GM19239 (cell line): ENCODE data around the gene GOLGA6A.
A peak's percentile ranks its signal among the peaks of the same experiment; 100 is the strongest.
"Not testable (repeated sequence)": the region's sequence is repeated elsewhere in the genome, so short reads cannot be mapped to it uniquely, and the experiment has no call there.

Source experiments
- DNase-seq: peaks from one replicate; pipeline ENCODE4 v3.0.0; 2011; ENCODE audit warnings: low spot score; ENCODE audit not compliant: insufficient read length
- FAIRE-seq: peaks from 2 replicates; lab custom pipeline; 2011; peaks lifted over from hg19 to GRCh38; lab: Jason Lieb, UNC

GOLGA6A gene

DNA sequence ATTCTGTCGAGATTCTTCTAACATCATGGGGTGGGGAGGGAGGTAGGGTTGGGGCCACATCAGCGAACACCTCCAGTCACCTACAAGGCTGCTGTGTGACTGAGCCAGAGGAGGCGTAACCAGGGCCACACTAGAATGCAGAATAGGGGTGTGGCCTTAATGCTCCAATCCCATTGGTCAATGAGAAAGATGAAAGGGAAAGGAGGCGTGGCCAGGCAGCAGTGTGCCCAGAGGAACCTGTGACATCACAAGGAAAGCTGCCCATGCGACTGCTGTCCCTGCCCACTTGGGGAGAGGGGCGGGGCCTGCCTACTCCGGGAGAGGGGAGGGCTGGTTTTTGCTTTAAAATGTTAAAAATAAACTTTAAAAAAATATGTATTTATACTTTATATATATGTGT, at the start of gene GOLGA6A:
TSS of gene GOLGA6A (minus strand) at position 101 of the 400 bp plus-strand sequence. CDS start at position 60, 41 bp downstream.
- not testable (repeated sequence) for FAIRE-seq, DNase-seq

DNA sequence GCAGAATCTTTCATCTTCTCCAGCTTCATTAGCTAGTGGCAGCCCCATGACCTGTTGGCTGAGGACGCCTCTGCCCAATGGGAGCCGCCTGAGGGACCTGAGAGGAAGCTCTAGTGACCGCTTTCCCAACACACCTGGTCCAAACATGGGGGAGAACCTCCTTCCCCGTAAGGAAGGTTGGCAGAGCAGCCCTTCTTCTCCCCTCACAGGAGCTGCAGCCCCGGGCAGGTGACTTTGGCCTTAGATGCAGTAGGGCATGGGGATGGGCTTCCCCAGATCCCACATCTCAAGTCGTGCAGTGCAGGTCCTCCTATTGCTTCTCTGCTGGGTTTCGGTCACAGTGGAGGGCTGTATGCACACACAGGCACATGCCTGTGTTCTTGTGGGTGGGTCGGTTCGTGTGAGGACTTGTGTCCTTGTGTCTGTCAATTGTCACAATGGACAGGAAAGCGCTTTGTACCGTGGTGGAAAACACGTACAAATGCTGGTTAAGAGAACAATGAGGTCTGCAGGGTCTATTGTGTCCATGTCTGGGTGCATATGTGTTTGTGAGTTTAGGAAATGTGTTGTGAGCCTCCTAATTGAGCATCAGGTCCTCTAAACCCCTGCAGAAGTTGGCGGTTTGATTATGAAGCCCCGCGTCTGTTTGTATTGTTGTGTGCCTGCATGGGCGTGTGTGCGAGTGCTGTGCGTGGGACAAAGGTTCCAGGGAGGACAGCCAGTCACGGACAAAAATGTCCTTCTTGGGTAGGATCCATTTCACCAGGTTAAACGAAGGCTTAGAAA, 49.5 kb upstream of the GOLGA6A start:
- DNase-seq: no peak
- FAIRE-seq: no peak

- FAIRE-seq: no peak
- no peak for DNase-seq
Observed at GRCh38 chr15:74130849-74131627, 48.7 kb upstream of the GOLGA6A start.

DNA sequence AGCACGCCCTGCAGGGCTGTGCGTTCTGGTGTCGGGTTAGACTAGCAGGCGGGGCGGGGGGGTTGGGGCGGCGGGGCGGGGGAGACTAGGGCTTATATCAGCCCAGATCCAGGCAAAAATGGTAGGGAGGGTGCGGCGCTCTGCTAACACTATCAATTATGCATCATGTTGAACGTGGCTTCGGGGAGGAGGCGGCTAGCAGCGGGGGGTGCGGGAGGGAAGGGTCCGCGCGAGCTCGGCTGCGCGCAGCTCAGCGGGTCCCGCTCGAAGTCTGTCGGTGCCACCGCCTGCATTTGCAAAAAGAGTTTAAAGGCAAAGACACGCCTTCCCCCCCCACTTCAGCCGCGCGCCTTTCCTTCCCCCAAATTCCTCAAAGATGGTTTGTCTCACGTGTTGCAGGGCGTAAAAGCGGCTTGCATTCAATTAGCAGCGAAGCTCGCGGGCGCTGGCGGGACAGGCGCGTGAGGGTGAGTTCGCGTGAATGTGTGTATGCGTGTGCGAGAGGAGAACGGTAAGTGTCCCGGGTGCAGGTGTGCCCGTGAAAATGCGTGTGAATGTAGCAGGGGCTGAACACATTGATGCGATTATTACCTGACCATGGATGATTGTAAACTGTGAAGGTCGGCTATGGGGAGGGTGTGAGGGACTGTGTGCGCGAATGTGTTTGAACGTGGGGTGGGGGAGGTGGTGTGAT, 48.0 kb upstream of the GOLGA6A start, which contains the start of gene ISLR2:
TSS of gene ISLR2 (plus strand) at position 432 of the 694 bp plus-strand sequence. CDS start 2,169 bp downstream, outside the sequence.
- no peak for FAIRE-seq
- no peak for DNase-seq

- FAIRE-seq: no peak
- DNase-seq: no peak
Observed at GRCh38 chr15:74129586-74130154, 47.3 kb upstream of the GOLGA6A start.

DNA sequence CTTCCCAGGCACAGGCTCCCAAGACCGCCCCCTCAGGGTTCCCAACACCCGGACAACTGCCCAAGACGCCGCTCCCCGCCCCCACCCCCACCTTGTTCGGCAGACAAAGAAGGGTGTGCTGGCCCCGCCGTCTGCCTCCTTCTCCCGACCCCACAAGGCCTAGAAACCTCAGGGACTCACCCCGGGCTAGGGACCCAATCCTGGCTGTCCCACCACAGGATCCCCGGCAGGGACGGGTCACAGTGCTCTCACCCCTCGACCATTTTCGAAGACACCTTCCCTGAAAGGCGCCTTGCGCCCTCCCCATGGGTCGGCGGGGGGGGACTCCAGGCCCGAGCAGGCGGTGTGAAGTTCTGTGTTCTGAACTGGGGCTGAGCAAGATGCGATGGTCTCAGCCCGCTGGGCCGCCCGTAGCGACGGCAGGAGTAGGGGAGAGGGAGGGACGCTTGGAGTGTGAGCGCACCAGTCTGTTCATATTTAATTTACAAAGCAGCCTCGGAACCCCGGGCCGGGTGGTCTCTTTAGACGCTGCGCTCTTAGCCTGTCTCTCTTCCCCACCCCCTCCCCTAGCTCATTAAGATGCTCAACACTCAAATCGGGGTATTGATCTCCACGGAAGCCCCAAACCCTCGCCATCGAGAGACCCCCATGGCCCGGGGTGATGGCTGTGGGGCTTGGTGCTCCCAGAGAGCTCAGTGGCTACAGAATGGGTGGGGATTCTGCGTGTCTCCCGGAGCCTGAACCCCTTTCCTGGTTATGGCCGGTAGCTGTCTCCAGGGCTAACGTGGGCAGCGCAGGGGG, 46.6 kb upstream of the GOLGA6A start:
- DNase-seq (no peak), FAIRE-seq (no peak)

DNA sequence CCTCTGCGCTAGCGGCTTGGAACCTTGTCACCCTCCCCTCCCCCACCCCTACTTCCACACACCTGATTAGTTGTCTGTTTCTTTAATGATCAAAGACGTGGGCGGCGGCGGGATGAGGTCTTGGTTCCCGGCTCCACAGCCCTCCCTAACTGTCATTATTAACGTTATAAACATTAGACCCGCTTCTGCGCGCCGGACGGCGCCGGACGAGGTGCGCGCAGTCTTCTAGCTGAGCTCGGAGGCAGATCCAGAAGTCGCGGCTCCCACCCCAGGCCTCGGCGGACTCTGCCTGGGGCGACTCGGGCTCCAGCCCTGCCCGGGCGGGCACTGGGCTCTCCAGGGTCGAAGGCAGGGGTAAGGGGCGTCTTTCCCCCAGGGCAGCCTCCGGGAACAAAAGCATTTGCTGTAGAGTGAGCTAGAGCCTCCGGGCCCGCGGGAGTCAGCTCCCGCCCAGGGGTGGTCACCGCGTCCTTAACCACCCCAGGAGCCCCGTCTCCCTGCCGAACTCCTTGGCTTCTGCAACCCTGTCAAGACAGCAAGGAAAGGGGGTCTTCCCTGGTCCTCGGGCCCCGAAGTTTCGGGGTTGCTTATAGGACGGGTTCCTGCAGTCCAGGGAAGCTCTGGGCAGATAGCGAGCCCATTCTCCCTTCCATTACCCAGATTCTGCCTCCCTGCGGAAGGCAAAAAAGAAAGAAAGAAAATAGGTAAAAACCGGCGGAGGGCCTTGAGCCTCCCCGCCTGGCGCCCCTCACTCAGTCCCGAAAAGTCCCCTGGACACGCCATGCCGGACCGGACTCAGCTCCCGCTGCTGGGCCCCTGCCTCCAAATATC, 45.8 kb upstream of the GOLGA6A start:
- no peak for DNase-seq
- no peak for FAIRE-seq

DNA sequence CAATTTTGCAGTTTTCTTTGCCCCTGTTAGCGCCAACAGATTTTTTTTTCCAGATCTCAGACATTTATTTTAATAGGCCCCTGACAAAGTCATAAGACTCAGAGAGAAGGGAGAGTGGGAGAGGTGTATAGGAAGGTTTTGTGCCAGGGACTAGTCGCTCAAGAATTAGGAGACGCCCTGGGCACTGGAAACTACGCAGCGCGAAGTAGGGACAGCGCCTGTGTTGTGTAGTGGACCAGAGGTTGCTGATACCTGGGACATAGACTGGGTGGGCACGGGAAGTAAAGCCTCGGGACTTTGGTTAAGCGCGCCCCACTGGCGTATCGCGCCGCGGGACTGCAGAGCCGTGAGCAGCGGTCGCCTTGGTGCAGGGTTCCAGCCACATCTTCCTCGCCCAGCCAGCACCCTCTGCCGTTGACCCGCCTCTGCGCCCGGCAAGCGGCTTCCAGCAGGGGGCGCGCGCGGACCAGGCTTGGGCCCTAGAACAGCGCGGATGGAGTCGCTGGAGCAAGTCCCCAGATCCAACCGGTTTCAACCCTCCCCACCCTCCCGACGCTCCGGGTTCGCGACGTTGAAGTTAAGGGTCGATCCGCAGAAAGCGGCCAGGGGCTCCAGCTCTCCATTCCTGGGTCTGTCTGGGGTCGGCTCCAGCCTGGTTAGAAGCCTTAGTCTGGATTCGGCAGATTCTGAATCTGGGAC, 45.1 kb upstream of the GOLGA6A start:
- FAIRE-seq (peak; percentile 91), DNase-seq (peak; percentile 80)

DNA sequence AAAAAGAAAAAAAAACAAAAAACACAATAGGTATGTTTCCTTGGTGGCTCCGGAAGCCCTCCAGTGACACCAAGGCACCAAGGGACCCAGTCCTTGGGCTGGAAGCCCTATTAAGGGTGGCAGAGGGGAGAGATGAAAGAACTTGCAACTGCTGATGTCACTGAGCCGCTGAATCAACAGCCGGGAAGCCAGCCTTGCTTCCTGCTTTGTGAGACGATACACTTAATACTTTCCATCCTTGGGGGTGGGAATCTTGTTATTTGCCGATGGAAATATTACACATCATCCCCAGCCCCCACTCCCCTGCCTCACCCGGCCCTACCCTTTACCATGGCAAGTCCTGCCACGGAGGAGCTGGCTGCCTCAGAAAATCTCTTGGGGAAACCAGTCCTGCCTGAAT, 42.4 kb upstream of the GOLGA6A start:
- FAIRE-seq (no peak), DNase-seq (no peak)

- FAIRE-seq (no peak), DNase-seq (no peak)
Observed at GRCh38 chr15:74124196-74124595, 41.8 kb upstream of the GOLGA6A start.

DNA sequence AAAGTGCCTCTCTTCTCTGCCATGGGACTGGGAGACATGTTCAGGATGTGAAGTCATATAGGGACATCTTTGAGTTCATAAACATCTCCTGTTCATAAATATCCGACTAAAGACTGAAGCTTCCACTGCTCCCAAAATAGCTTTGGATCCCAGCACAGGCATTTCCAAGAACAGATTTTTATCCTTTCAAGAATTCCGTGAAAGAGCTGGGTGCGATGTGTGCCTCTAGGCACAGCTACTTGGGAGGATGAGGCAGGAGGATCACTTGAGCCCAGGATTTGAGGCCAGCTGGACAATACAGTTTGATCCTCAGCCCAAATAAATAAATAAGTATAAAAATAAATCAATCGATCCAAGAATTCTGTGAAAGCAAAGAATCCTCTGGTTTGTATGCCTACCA, 41.3 kb upstream of the GOLGA6A start:
- FAIRE-seq (no peak), DNase-seq (no peak)

- DNase-seq (no peak), FAIRE-seq (no peak)
Observed at GRCh38 chr15:74123131-74123429, 40.7 kb upstream of the GOLGA6A start.

- no peak for DNase-seq
- FAIRE-seq: peak; percentile 76
Observed at GRCh38 chr15:74122403-74123130, 40.2 kb upstream of the GOLGA6A start.

GRCh38 chr15:74121858-74122257, 39.5 kb upstream of the GOLGA6A start:
- DNase-seq (no peak), FAIRE-seq (no peak)

- DNase-seq (no peak), FAIRE-seq (no peak)
Observed at GRCh38 chr15:74121039-74121438, 38.7 kb upstream of the GOLGA6A start.

DNA sequence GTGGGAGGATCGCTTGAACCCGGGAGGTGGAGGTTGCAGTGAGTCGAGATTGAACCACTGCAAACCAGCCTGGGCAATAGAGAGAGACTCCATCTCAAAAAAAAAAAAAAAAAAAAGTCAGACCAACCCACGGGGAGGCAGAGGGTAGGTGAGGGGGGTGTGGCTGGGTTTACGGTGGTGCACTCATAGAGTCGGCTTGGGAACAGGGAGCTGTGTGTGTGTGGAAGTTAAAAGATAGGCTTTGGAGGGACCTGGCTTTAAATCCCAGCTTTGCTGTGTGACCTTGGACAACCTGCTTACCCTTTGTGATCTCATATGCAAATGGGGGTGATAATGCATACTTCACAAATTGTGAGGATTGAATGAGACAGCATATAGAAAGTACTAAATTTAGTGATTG, 38.1 kb upstream of the GOLGA6A start:
- FAIRE-seq (no peak), DNase-seq (no peak)

DNA sequence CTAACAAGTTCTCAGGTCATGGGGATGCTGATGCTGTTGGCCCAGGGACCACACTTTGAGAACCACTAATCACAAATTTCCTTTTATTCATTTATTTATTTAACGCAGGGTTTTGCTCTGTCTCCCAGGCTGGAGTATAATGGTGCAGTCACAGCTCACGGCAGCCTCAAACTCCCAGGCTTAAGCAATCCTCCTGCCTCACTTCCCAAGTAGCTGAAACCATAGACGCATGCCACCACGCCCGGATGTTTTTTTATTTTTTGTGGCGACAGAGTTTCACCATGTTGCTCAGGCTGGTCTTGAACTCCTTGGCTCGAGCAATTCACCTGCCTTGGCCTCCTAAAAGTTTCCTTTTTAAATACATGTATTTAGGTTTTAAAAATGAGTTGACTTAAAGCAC, 27.4 kb upstream of the GOLGA6A start:
- no peak for DNase-seq
- FAIRE-seq: no peak

- DNase-seq, FAIRE-seq: not testable (repeated sequence)
Observed at GRCh38 chr15:74108611-74109010, 26.3 kb upstream of the GOLGA6A start.
